D721Med (cell line): ENCODE data around the gene PRLR.

Experiments used
- DNase-seq: peaks from one replicate; pipeline ENCODE4 v3.0.0; 2011; ENCODE audit warnings: low spot score; ENCODE audit not compliant: insufficient read length
- FAIRE-seq: peaks from 2 replicates; lab custom pipeline; 2011; peaks lifted over from hg19 to GRCh38; lab: Jason Lieb, UNC
- TF ChIP-seq, protein P1 (sequence below): IDR thresholded peaks from 2 replicates; pipeline ENCODE4 v1.5.1; 2012; ENCODE audit warnings: mild to moderate bottlenecking, control low read depth; ENCODE audit not compliant: insufficient read depth; ENCODE audit errors: missing control alignments

Gene PRLR

GRCh38 chr5:35056686-35057085 is 173.6 kb downstream of the PRLR start:
- DNase-seq (no peak), FAIRE-seq (no peak)
- TF ChIP-seq, protein P1, sequence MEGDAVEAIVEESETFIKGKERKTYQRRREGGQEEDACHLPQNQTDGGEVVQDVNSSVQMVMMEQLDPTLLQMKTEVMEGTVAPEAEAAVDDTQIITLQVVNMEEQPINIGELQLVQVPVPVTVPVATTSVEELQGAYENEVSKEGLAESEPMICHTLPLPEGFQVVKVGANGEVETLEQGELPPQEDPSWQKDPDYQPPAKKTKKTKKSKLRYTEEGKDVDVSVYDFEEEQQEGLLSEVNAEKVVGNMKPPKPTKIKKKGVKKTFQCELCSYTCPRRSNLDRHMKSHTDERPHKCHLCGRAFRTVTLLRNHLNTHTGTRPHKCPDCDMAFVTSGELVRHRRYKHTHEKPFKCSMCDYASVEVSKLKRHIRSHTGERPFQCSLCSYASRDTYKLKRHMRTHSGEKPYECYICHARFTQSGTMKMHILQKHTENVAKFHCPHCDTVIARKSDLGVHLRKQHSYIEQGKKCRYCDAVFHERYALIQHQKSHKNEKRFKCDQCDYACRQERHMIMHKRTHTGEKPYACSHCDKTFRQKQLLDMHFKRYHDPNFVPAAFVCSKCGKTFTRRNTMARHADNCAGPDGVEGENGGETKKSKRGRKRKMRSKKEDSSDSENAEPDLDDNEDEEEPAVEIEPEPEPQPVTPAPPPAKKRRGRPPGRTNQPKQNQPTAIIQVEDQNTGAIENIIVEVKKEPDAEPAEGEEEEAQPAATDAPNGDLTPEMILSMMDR, result no peak

DNA sequence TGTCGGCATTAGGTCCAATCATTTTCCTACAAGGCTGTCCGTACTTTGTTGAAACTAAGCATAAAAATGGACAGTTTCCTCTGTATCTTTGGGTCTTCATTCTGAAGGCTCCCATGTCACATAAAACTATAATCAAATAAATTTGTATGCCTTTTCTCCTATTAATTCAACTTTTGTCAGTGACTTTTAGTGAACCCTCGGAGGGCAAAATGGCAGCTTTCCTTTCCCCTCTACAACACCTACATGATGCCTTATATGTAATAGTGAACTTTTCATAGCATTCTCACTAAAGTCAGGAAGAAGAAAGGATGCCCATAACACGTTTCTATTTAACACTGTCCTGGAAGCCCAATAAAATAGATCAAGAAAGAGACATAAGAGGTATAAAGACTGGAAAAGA is 177.4 kb downstream of the PRLR start:
- DNase-seq (no peak), FAIRE-seq (no peak)
- TF ChIP-seq, protein P1, result no peak

- TF ChIP-seq, protein P1, result no peak
- DNase-seq (no peak), FAIRE-seq (no peak)
Measured at GRCh38 chr5:35050541-35051126, 179.7 kb downstream of the PRLR start.

- TF ChIP-seq, protein P1, result no peak
- no peak for DNase-seq
- no peak for FAIRE-seq
Measured at GRCh38 chr5:35048910-35049309, 181.4 kb downstream of the PRLR start.

GRCh38 chr5:35047785-35048404 is 182.4 kb downstream of the PRLR start, which contains the start of gene AGXT2:
AGXT2 (minus strand) TSS chr5:35047949; CDS start chr5:35047892, 57 bp downstream.
- FAIRE-seq (no peak), DNase-seq (no peak)
- TF ChIP-seq, protein P1, result no peak

- DNase-seq, result no peak
- TF ChIP-seq, protein P1, result no peak
- no peak for FAIRE-seq
Measured at GRCh38 chr5:35046774-35047173, 183.5 kb downstream of the PRLR start.

GRCh38 chr5:35045280-35045679 is 185.0 kb downstream of the PRLR start:
- FAIRE-seq, result no peak

More at GRCh38 chr5:35045280-35045679, 185.0 kb downstream of the PRLR start:
- TF ChIP-seq, protein P1, result no peak
- DNase-seq, result no peak
